B cell (primary cell): ENCODE results near the gene THUMPD3. TPM values are rescaled to one million over a fixed set of nuclear protein-coding genes. Genes with fewer than 3 reads are reported as not detected.

ENCODE experiments used
- ATAC-seq: fragments of 200-7000 bp; cut with Tn5 transposase; one replicate; pipeline ENCODE4 v1.10.0; 2021; ENCODE audit warnings: low read depth, mild to moderate bottlenecking, moderate number of reproducible peaks, moderate library complexity
- CTCF ChIA-PET: fragments of 350-600 bp; sonication (Branson Sonifier 250); formaldehyde crosslinking; loops from one replicate; lab custom pipeline; 2021; ENCODE audit warnings: antibody characterized with exemption, inconsistent platforms; lab: Charles Lee
- POLR2A ChIA-PET: fragments of 350-600 bp; sonication (Branson Sonifier 250); formaldehyde crosslinking; loops from one replicate; lab custom pipeline; 2021; ENCODE audit warnings: antibody characterized with exemption; lab: Charles Lee
- DNase-seq: peaks from one replicate; pipeline ENCODE4 v3.0.0; 2013
- H2AFZ ChIP-seq: 2 replicates; pipeline ENCODE4 v1.6.1; 2012; ENCODE audit warnings: mild to moderate bottlenecking, low read depth, low read length; ENCODE audit not compliant: insufficient read depth, poor library complexity, severe bottlenecking
- H3K27ac ChIP-seq, 2 donors: 1 replicate in 1 of 2; 2 replicates in 1 of 2; pipeline ENCODE4 v1.5.1; 2012 to 2013; ENCODE audit warnings: low read length in 2 of 2, mild to moderate bottlenecking in 2 of 2, moderate library complexity in 1 of 2
- H3K27me3 ChIP-seq, 4 experiments: fragments of 200-600 bp in 1 of 4; sonication (generic) in 1 of 4; replicated peaks in 1 of 4; 1 replicate in 2 of 4; 2 replicates in 2 of 4; pipeline versions ENCODE4 v1.6.1 to v1.7.0; 2013 to 2016; ENCODE audit warnings: low read length in 3 of 4, mild to moderate bottlenecking in 2 of 4, mixed read lengths in 1 of 4, moderate library complexity in 1 of 4; ENCODE audit not compliant: insufficient read depth in 4 of 4, control insufficient read depth in 3 of 4; ENCODE audit errors: control extremely low read depth in 1 of 4
- H3K36me3 ChIP-seq, 2 experiments: replicated peaks in 1 of 2; 1 replicate in 1 of 2; 2 replicates in 1 of 2; pipeline versions ENCODE4 v1.6.1 to v1.7.1; 2013; ENCODE audit warnings: low read length in 1 of 2; ENCODE audit not compliant: insufficient read depth in 2 of 2, control insufficient read depth in 1 of 2; ENCODE audit errors: control extremely low read depth in 1 of 2, extremely low read depth in 1 of 2
- H3K4me1 ChIP-seq, 2 donors: fragments of 200-600 bp in 1 of 2; sonication (generic) in 1 of 2; 1 replicate in 1 of 2; 2 replicates in 1 of 2; pipeline versions ENCODE4 v1.5.1 to v1.6.1; 2013 to 2017; ENCODE audit warnings: low read length in 2 of 2; ENCODE audit not compliant: control insufficient read depth in 2 of 2, insufficient read depth in 2 of 2
- H3K4me2 ChIP-seq: replicated peaks from 2 replicates; pipeline ENCODE3; 2012; ENCODE audit warnings: mild to moderate bottlenecking, low read depth, low read length; ENCODE audit not compliant: poor library complexity, severe bottlenecking
- H3K4me3 ChIP-seq, 5 experiments: fragments of 200-600 bp in 1 of 5; sonication (generic) in 1 of 5; 1 replicate in 3 of 5; 2 replicates in 2 of 5; pipeline versions ENCODE4 v1.5.1 to v1.7.0; 2011 to 2016; ENCODE audit warnings: low read length in 4 of 5, mild to moderate bottlenecking in 4 of 5, low read depth in 2 of 5, control low read depth in 1 of 5, moderate library complexity in 1 of 5; ENCODE audit not compliant: insufficient read depth in 1 of 5; ENCODE audit errors: control extremely low read depth in 1 of 5, extremely low read depth in 1 of 5
- H3K79me2 ChIP-seq: fragments of 200-600 bp; sonication (generic); one replicate; pipeline ENCODE4 v1.6.0; 2016; ENCODE audit warnings: low read length; ENCODE audit not compliant: control insufficient read depth, insufficient read depth
- H3K9ac ChIP-seq: fragments of 200-600 bp; sonication (generic); 2 replicates; pipeline ENCODE4 v1.6.1; 2017; ENCODE audit warnings: mild to moderate bottlenecking, low read length, moderate library complexity
- H3K9me3 ChIP-seq, 3 donors: one replicate each; pipeline versions ENCODE4 v1.6.1 to v1.7.1; 2013; ENCODE audit warnings: low read length in 2 of 3; ENCODE audit not compliant: control insufficient read depth in 2 of 3, insufficient read depth in 1 of 3; ENCODE audit errors: control extremely low read depth in 1 of 3
- H4K20me1 ChIP-seq: 2 replicates; pipeline ENCODE4 v1.6.0; 2012; ENCODE audit warnings: mild to moderate bottlenecking, low read length; ENCODE audit not compliant: insufficient read depth, control insufficient read depth, poor library complexity, severe bottlenecking
- H3K27ac Mint-ChIP-seq: one replicate; pipeline ENCODE4 v1.8.0; 2021; ENCODE audit warnings: mixed read lengths
- H3K27me3 Mint-ChIP-seq: one replicate; pipeline ENCODE4 v1.8.0; 2021; ENCODE audit warnings: mixed read lengths
- H3K4me1 Mint-ChIP-seq: one replicate; pipeline ENCODE4 v1.8.0; 2021; ENCODE audit warnings: mixed read lengths
- H3K4me3 Mint-ChIP-seq: one replicate; pipeline ENCODE4 v1.8.0; 2021; ENCODE audit warnings: mixed read lengths
- H3K9me3 Mint-ChIP-seq: one replicate; pipeline ENCODE4 v1.8.0; 2022; ENCODE audit warnings: mixed read lengths; ENCODE audit not compliant: insufficient read depth
- CTCF ChIP-seq: fragments of 200-600 bp; IDR thresholded peaks from one replicate; pipeline ENCODE4 v1.8.0; 2022; ENCODE audit warnings: antibody characterized with exemption, mild to moderate bottlenecking
- EZH2 ChIP-seq: IDR thresholded peaks from 2 replicates; pipeline ENCODE4 v1.6.1; 2012; ENCODE audit warnings: borderline replicate concordance, low read depth, mild to moderate bottlenecking, moderate library complexity, low read length; ENCODE audit not compliant: insufficient read depth, poor library complexity, severe bottlenecking
- WGBS: methylation state at CpG from one replicate; pipeline ENCODE4 v1.1.5; 2013; ENCODE audit warnings: missing lambda C conversion rate; ENCODE audit not compliant: insufficient coverage; 5-methylcytosine and 5-hydroxymethylcytosine counted together
- intact Hi-C: fragments of 100-400 bp; cut with micrococcal nuclease; formaldehyde crosslinking; loops from one replicate; pipeline ENCODE4 v1.10.0; 2022
- polyA plus RNA-seq: library from polyadenylated mRNA; depleted of rRNA; stranded (reverse); fragments of >200 nt; gene quantifications from 2 replicates; pipeline ENCODE4 v1.2.3, GENCODE V29; 2012
- total RNA-seq, 2 donors: library from RNA; stranded (reverse); fragments of 120-200 nt in 1 of 2; gene quantifications; 1 replicate in 1 of 2; 2 replicates in 1 of 2; pipeline versions ENCODE4 v1.2.3 to v1.2.4, GENCODE V29; 2013 to 2022

Gene THUMPD3
- total and polyA plus RNA-seq, 2 donors (not counting 1 experiment from before 2014, with no cell fraction given) = 10.1 to 32.1 TPM

- DNase-seq = no peak
- intact Hi-C loops = no loop called here
- CTCF ChIA-PET = interaction anchor here (0.9 to 1.6 kb wide), 6 partner anchors 8 to 42 kb away, joined by 3 to 4 read pairs (median 3); partner anchors contain the start of gene THUMPD3
- ATAC-seq = no peak
- Histone ChIP-seq H2AFZ (no peak overlapping the region), H3K27ac (peak overlapping the region in 1 of 2 donors; percentile 8), H4K20me1 (peaks cover 55% of the 10 kb centered on the region), H3K27me3 (no peaks in the 10 kb centered on the region), H3K9ac (no peak overlapping the region), H3K4me3 (no peak overlapping the region), H3K36me3 (peaks cover 0 to 2% of the 10 kb centered on the region in 2 experiments), H3K9me3 (no peaks in the 10 kb centered on the region), H3K4me2 (peak overlapping the region; percentile 20), H3K4me1 (peaks cover 46 to 74% of the 10 kb centered on the region in 2 donors), H3K79me2 (peaks cover 99% of the 10 kb centered on the region)
- peaks cover 77% of the 10 kb centered on the region for H3K4me1 Mint-ChIP-seq
- peaks cover under 1% of the 10 kb centered on the region for H3K9me3 Mint-ChIP-seq
- no peak for TF ChIP-seq EZH2
- WGBS = no CpG with 5 or more reads among the region's 1 CpG
- POLR2A ChIA-PET = no interaction called here
- no peaks in the 10 kb centered on the region for H3K27me3 Mint-ChIP-seq
- peak overlapping the region; percentile 34 for H3K4me3 Mint-ChIP-seq
- peak overlapping the region; percentile 2 for H3K27ac Mint-ChIP-seq
These were observed 41.8 kb downstream of the THUMPD3 start for GRCh38 chr3:9404680-9405079.

- Histone ChIP-seq H3K9ac (no peak overlapping the region), H3K36me3 (peaks cover 0 to 2% of the 10 kb centered on the region in 2 experiments), H3K4me1 (peaks cover 50 to 74% of the 10 kb centered on the region in 2 donors), H3K79me2 (peaks cover 98% of the 10 kb centered on the region), H3K27ac (no peak overlapping the region), H3K4me3 (no peak overlapping the region), H4K20me1 (peaks cover 47% of the 10 kb centered on the region), H3K4me2 (no peak overlapping the region), H3K27me3 (no peaks in the 10 kb centered on the region), H2AFZ (no peak overlapping the region), H3K9me3 (no peaks in the 10 kb centered on the region)
- Mint-ChIP-seq H3K4me1 (peaks cover 77% of the 10 kb centered on the region), H3K9me3 (peaks cover 2% of the 10 kb centered on the region), H3K27ac (no peak overlapping the region), H3K27me3 (no peaks in the 10 kb centered on the region), H3K4me3 (no peak overlapping the region)
- ATAC-seq = no peak
- TF ChIP-seq CTCF = no peak
- no peak for TF ChIP-seq EZH2
- ChIA-PET CTCF (interaction anchor here (1.5 to 1.6 kb wide), 2 partner anchors 8 to 15 kb away, joined by 3 read pairs; no protein-coding TSS in a partner anchor), POLR2A (no interaction called here)
- intact Hi-C loops = no loop called here
- DNase-seq = no peak
- no CpG with 5 or more reads among the region's 3 CpGs for WGBS
These were observed 42.9 kb downstream of the THUMPD3 start for GRCh38 chr3:9405756-9406155.
